GM12878 (cell line): Measurements from ENCODE around the gene CEP128. TPM values are rescaled to one million over a fixed set of nuclear protein-coding genes. Genes with fewer than 3 reads are reported as not detected.

Source experiments
- ATAC-seq: fragments of 200-7000 bp; cut with Tn5 transposase; 3 replicates; pipeline ENCODE4 v1.9.1; 2020; ENCODE audit warnings: mild to moderate bottlenecking, moderate library complexity
- BruUV-seq: library from RNA; stranded (reverse); fragments of 400-500 nt; replicated peaks from 2 replicates; lab custom pipeline; 2021; lab: Mats Ljungman, UMichigan
- CTCF ChIA-PET: fragments of 300-600 bp; sonication (Branson Sonifier 250); formaldehyde crosslinking; extraction: SDS; loops from one replicate; lab custom pipeline; 2021; ENCODE audit warnings: inconsistent platforms; lab: Yijun Ruan, JAX
- POLR2A ChIA-PET: fragments of 350-600 bp; formaldehyde crosslinking; extraction: SDS; loops from one replicate; lab custom pipeline; 2021; ENCODE audit warnings: inconsistent platforms; lab: Charles Lee
- RAD21 ChIA-PET: fragments of 300-600 bp; sonication (Branson Sonifier 250); formaldehyde crosslinking; loops from one replicate; lab custom pipeline; 2023; ENCODE audit warnings: antibody characterized with exemption; ENCODE audit not compliant: unreplicated experiment; lab: Charles Lee
- SMC1A ChIA-PET: fragments of 300-600 bp; sonication (Branson Sonifier 250); formaldehyde crosslinking; loops from one replicate; lab custom pipeline; 2023; ENCODE audit not compliant: unreplicated experiment, uncharacterized antibody; lab: Charles Lee
- DNase-seq: peaks from one replicate; pipeline ENCODE4 v3.0.0-alpha.2; 2011; ENCODE audit warnings: low read depth, low spot score
- FAIRE-seq: peaks from 3 replicates; lab custom pipeline; 2011; peaks lifted over from hg19 to GRCh38; lab: Jason Lieb, UNC
- H2AFZ ChIP-seq: 2 replicates; pipeline ENCODE4 v1.6.0; 2011; ENCODE audit warnings: low read depth, low read length, control low read depth; ENCODE audit not compliant: control insufficient read depth
- H3K27ac ChIP-seq: 2 replicates; pipeline ENCODE4 v1.5.1; 2011; ENCODE audit warnings: control low read depth; ENCODE audit not compliant: control insufficient read depth, insufficient read depth
- H3K27me3 ChIP-seq, 2 experiments: replicated peaks in 1 of 2; 2 replicates each; pipeline versions ENCODE4 v1.6.0 to v1.6.1; 2011; ENCODE audit warnings: low read length in 1 of 2; ENCODE audit not compliant: control insufficient read depth in 2 of 2, insufficient read depth in 2 of 2
- H3K36me3 ChIP-seq, 2 experiments: 2 replicates each; pipeline ENCODE4 v1.5.1; 2011; ENCODE audit warnings: low read length in 1 of 2; ENCODE audit not compliant: control insufficient read depth in 2 of 2, insufficient read depth in 2 of 2
- H3K4me1 ChIP-seq: 2 replicates; pipeline ENCODE4 v1.6.1; 2011; ENCODE audit warnings: mild to moderate bottlenecking, low read length, moderate library complexity, mixed read lengths; ENCODE audit not compliant: control insufficient read depth, insufficient read depth
- H3K4me2 ChIP-seq: 2 replicates; pipeline ENCODE4 v1.6.0; 2011; ENCODE audit warnings: control low read depth; ENCODE audit not compliant: control insufficient read depth, insufficient read depth
- H3K4me3 ChIP-seq: fragments of 200-600 bp; sonication (generic); 2 replicates; pipeline ENCODE4 v1.5.1; 2016
- H3K79me2 ChIP-seq: 2 replicates; pipeline ENCODE4 v1.6.0; 2011; ENCODE audit warnings: low read length; ENCODE audit not compliant: control insufficient read depth, insufficient read depth
- H3K9ac ChIP-seq: 2 replicates; pipeline ENCODE4 v1.8.0; 2011; ENCODE audit warnings: low read length, control low read depth, mixed read lengths; ENCODE audit not compliant: control insufficient read depth, insufficient read depth
- H3K9me3 ChIP-seq: replicated peaks from 3 replicates; pipeline ENCODE4 v1.5.1; 2011; ENCODE audit warnings: mild to moderate bottlenecking, low read length; ENCODE audit not compliant: control insufficient read depth, insufficient read depth
- H4K20me1 ChIP-seq: 2 replicates; pipeline ENCODE4 v1.6.0; 2011; ENCODE audit not compliant: control insufficient read depth, insufficient read depth
- BCLAF1 ChIP-seq: fragments of 450-650 bp; IDR thresholded peaks from 2 replicates; pipeline ENCODE4 v1.6.1; 2017; ENCODE audit warnings: antibody characterized with exemption, mild to moderate bottlenecking, moderate library complexity
- MTA2 ChIP-seq: fragments of 450-650 bp; IDR thresholded peaks from 2 replicates; pipeline ENCODE4 v1.6.1; 2016; ENCODE audit warnings: low read depth, mild to moderate bottlenecking, moderate library complexity
- NFYB ChIP-seq: IDR thresholded peaks from 2 replicates; pipeline ENCODE4 v1.6.1; 2011; ENCODE audit warnings: low read depth, mild to moderate bottlenecking, low read length, improper control_type of control experiment, moderate library complexity; ENCODE audit not compliant: insufficient read depth
- PKNOX1 ChIP-seq: fragments of 450-650 bp; IDR thresholded peaks from 2 replicates; pipeline ENCODE4 v1.6.1; 2016; ENCODE audit warnings: mild to moderate bottlenecking
- SP1 ChIP-seq: IDR thresholded peaks from one replicate; pipeline ENCODE4 v1.6.1; 2011; ENCODE audit warnings: low read depth, low read length
- SUPT20H ChIP-seq: IDR thresholded peaks from 2 replicates; pipeline ENCODE4 v1.6.1; 2011; ENCODE audit warnings: low read depth, mild to moderate bottlenecking, low read length, moderate library complexity, borderline replicate concordance; ENCODE audit not compliant: control insufficient read depth
- in situ Hi-C: fragments of 300-500 bp; cut with MboI; formaldehyde crosslinking; loops from 9 replicates; pipeline ENCODE4 v1.14.3; 2018; ENCODE audit warnings: mixed read lengths
- intact Hi-C: fragments of 100-400 bp; cut with micrococcal nuclease; formaldehyde crosslinking; loops from one replicate; pipeline ENCODE4 v1.14.2; 2022; ENCODE audit not compliant: unreplicated experiment
- polyA plus RNA-seq, 11 experiments: library from polyadenylated mRNA; depleted of rRNA in 4 of 11; unstranded in 6 of 11; stranded (reverse) in 5 of 11; fragments of >200 nt; fragmentation: Nextera tagmentation in 4 of 11; fragmentation: Illumina TruSeq in 1 of 11; extraction: Ambion mirVana in 4 of 11; extraction: Trizol in 1 of 11; gene quantifications; 1 replicate in 1 of 11; 2 replicates in 10 of 11; pipeline versions ENCODE4 v1.2.1 to v1.2.3, GENCODE V29; 2011 to 2016; ENCODE audit warnings: inconsistent platforms in 2 of 11, missing spikeins in 2 of 11, low read depth in 1 of 11
- total RNA-seq, 4 experiments: library from RNA; depleted of rRNA in 3 of 4; stranded (reverse); fragments of >200 nt in 3 of 4; fragmentation: Illumina TruSeq in 1 of 4; extraction: Trizol in 1 of 4; gene quantifications; 2 replicates each; pipeline versions ENCODE4 v1.2.1 to v1.2.3, GENCODE V29; 2013 to 2021

The CEP128 gene
- total and polyA plus RNA-seq, 10 of the 15 experiments (the other 5 are each of a cell fraction or from before 2014, with no cell fraction given), result 1.1 to 6.7 (median 3.4) TPM

- FAIRE-seq, result no peak
Measured at GRCh38 chr14:80609055-80609454, 332.5 kb downstream of the CEP128 start.

More at GRCh38 chr14:80609055-80609454, 332.5 kb downstream of the CEP128 start:
- DNase-seq, result no peak
- intact Hi-C loops, result no loop called here
- no peaks in the 10 kb centered on the region for H3K27me3 ChIP-seq
- in situ Hi-C loops, result no loop called here
- H3K4me2 ChIP-seq, result no peak overlapping the region
- H3K36me3 ChIP-seq, result no peaks in the 10 kb centered on the region
- ChIA-PET CTCF (interaction anchor here (1.1 kb wide), 1 partner anchor 9 kb away, joined by 4 read pairs; no protein-coding TSS in a partner anchor), POLR2A (no interaction called here), RAD21 (no interaction called here), SMC1A (interaction anchor here (0.8 kb wide), 1 partner anchor 22 kb away, joined by 3 read pairs; no protein-coding TSS in a partner anchor)
- no peaks in the 10 kb centered on the region for H3K79me2 ChIP-seq
- TF ChIP-seq NFYB, result no peak
- TF ChIP-seq BCLAF1, result no peak
- TF ChIP-seq PKNOX1, result no peak
- TF ChIP-seq MTA2, result no peak
- TF ChIP-seq SUPT20H, result no peak
- TF ChIP-seq SP1, result no peak
- no peaks in the 10 kb centered on the region for H3K9me3 ChIP-seq
- H4K20me1 ChIP-seq, result no peaks in the 10 kb centered on the region
- no peaks in the 10 kb centered on the region for H3K4me1 ChIP-seq
- no TSS peak for BruUV-seq
- H3K4me3 ChIP-seq, result no peak overlapping the region
- H2AFZ ChIP-seq, result no peak overlapping the region
- H3K27ac ChIP-seq, result no peak overlapping the region
- ATAC-seq, result no peak
- H3K9ac ChIP-seq, result no peak overlapping the region
